ENCODE results near the gene RAP1GDS1.

GRCh38 chr4:98363431-98363830 is 102.2 kb downstream of the RAP1GDS1 start:
- TF ChIP-seq CTCF (conservative IDR thresholded peaks at IDR 0.05 in 1 of 2, IDR thresholded peaks at IDR 0.05 in 1 of 2; ENCODE audit: extremely low read depth in 1 of 2, insufficient read depth in 1 of 2, low read depth in 1 of 2, low read length in 2 of 2): no peak
- TF ChIP-seq EZH2 (IDR thresholded peaks at IDR 0.05; ENCODE audit: borderline replicate concordance, low read length): no peak

Data from mammary epithelial cell (primary cell).